T-helper 1 cell treated with Interleukin-12 subunit alpha and Interleukin-12 subunit beta and Interleukin-4 antibody, amounts not matched to agents 30 μg/mL and 1 μg/mL, for 36 hours (primary cell): Measurements from ENCODE around the gene DGKD.

Source experiments
- H3K27ac Mint-ChIP-seq: one replicate; pipeline ENCODE4 v1.8.0; 2021; ENCODE audit warnings: mild to moderate bottlenecking, mixed read lengths
- H3K27me3 Mint-ChIP-seq: one replicate; pipeline ENCODE4 v1.8.0; 2021; ENCODE audit warnings: low read depth, mixed read lengths
- H3K36me3 Mint-ChIP-seq: one replicate; pipeline ENCODE4 v1.8.0; 2021; ENCODE audit warnings: low read depth, mixed read lengths
- H3K4me1 Mint-ChIP-seq: one replicate; pipeline ENCODE4 v1.8.0; 2021; ENCODE audit warnings: low read depth, mixed read lengths
- H3K4me3 Mint-ChIP-seq: one replicate; pipeline ENCODE4 v1.8.0; 2021; ENCODE audit warnings: mild to moderate bottlenecking, moderate library complexity, mixed read lengths
- H3K9me3 Mint-ChIP-seq: one replicate; pipeline ENCODE4 v1.8.0; 2021; ENCODE audit warnings: mixed read lengths

DGKD gene

DNA sequence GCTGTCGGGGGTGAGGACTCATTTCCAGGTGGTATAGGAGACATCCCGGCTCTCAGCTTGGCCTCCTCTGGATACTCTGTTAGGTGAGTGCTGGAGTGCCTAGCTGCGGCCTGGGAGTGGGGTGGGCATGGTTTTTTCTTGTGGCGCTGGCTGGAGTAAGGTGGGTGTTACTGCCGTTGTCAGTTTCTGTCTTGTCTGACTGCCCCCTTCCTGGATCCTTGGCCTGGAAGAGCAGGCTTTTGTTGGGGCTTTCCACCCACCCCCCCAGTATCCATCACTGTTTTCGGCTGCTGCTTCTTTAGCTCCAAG, 69.2 kb downstream of the DGKD start:
- Mint-ChIP-seq H3K36me3 (peaks cover 40% of the 10 kb centered on the region), H3K9me3 (peaks cover 14% of the 10 kb centered on the region), H3K4me3 (no peak overlapping the region), H3K27me3 (peaks cover 4% of the 10 kb centered on the region), H3K4me1 (peaks cover 77% of the 10 kb centered on the region), H3K27ac (peak overlapping the region; percentile 91)

DNA sequence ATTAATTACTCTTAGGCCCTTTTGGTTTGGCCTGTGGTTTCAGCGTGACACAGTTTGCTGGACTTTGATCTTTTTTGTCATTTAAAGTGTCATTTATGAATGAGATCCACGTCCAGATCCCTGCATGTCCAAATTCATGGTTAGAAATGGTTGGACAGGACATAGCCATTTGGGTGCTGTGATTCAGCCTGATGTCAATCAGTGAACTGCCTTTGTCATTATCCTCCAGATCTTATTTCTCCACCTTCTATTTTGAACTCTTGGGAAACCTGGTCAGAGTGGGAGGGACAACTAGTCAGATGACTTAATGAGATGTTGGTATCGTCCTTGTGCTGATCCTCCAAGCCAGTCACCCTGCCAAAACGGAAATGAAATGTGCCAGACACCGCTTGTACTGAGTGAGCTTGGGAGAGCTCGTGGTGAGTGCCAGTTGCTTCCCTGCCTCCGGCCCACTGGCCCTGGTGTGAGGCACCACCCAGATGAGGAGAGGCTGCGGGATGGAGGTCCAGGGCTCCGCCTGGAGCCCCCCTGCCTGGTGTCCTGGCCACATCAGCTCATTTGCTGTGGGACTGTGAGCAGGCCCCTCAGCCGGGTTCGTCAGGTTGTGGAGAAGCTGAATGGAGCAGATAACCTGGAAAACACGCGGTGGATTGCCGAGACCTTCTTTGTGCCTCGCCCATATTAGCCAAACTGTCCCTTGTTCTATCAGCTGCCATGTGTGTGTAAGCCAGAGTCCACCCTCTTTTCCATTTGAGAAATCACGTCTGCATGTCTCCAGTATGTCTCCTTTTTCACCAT, 70.1 kb downstream of the DGKD start:
- Mint-ChIP-seq H3K36me3 (peaks cover 45% of the 10 kb centered on the region), H3K4me1 (peaks cover 73% of the 10 kb centered on the region), H3K27ac (peak overlapping the region; percentile 21), H3K27me3 (peaks cover 4% of the 10 kb centered on the region), H3K9me3 (peaks cover 14% of the 10 kb centered on the region), H3K4me3 (no peak overlapping the region)

DNA sequence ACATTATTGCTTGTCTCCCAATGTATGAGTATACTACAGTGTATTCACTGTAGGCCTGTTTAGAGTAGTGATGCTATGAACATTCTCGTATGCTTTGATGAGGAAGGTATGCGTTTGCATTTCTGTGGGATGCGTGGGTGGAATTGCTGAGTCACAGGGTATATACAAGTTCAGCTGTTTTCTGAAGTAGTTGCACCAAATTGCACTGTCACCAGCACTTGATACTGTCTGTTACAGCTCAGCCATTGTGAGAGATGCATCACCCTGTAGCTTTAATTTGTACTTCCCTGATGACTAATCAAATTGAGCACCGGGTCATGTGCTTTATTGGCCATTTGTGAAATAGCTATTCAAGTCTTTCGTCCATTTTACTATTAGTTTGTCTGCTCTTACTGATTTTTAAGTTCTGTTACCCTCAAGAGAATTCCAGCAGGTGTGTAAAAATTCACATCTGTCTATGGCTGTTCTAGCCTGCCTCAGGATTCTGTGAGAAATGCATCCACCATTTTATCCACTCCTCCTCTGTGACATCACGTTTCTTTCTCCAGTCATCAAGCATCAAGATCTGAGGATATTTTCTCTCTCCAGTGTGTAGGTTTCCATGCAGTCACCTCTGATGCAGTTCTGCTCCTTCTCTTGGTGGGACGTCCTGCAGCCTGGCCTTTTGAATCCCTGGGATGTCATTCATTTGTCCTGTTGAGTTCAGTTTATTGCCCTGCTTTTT, 72.5 kb downstream of the DGKD start:
- H3K4me1 Mint-ChIP-seq, result peaks cover 59% of the 10 kb centered on the region
- no peak overlapping the region for H3K4me3 Mint-ChIP-seq
- H3K27me3 Mint-ChIP-seq, result no peaks in the 10 kb centered on the region
- peaks cover 14% of the 10 kb centered on the region for H3K9me3 Mint-ChIP-seq
- peak overlapping the region; percentile 43 for H3K27ac Mint-ChIP-seq
- H3K36me3 Mint-ChIP-seq, result peaks cover 41% of the 10 kb centered on the region

DNA sequence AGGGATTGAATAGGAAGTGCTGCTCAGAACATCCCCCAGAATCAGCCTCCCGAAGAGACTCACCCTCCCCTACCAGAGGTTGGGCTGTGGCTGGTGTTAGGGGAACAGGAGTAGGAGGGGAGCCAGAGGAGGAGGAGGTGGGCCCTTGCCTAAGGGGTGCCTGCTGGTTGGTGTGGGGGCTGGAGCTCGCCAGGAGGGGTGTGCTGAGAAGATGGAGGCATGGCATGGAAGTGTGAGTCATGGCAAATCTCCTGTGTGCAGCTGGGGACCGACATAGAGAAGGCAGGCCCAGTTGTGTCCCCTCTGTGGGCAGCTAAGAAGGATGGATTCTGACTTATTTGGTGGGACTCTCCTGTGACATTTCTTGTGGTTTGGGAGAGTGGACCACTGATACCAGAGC, 73.7 kb downstream of the DGKD start:
- Mint-ChIP-seq H3K27me3 (no peaks in the 10 kb centered on the region), H3K36me3 (peaks cover 44% of the 10 kb centered on the region), H3K4me3 (no peak overlapping the region), H3K9me3 (peaks cover 14% of the 10 kb centered on the region), H3K4me1 (peaks cover 50% of the 10 kb centered on the region), H3K27ac (no peak overlapping the region)

DNA sequence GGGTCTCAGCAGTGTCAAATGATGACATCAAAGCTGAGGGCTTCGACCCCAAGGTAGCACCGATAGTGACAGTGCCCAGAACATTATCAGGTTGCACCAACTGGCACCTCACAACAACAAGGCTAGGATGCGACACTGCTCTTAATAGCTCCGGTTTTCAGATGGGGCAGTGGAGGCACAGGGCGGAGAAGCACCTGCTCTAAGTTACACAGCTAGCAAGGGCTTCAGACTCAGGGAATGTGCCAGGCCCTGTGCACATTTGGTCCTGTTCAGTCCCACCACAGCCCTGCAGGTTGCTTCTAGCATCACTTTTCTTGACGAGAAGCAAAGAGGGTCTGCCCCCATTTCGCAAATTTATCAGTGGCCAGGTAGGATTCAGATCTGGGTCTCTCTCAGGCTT, 74.1 kb downstream of the DGKD start:
- Mint-ChIP-seq H3K27ac (no peak overlapping the region), H3K36me3 (peaks cover 41% of the 10 kb centered on the region), H3K9me3 (peaks cover 14% of the 10 kb centered on the region), H3K4me1 (peaks cover 47% of the 10 kb centered on the region), H3K4me3 (no peak overlapping the region), H3K27me3 (no peaks in the 10 kb centered on the region)

DNA sequence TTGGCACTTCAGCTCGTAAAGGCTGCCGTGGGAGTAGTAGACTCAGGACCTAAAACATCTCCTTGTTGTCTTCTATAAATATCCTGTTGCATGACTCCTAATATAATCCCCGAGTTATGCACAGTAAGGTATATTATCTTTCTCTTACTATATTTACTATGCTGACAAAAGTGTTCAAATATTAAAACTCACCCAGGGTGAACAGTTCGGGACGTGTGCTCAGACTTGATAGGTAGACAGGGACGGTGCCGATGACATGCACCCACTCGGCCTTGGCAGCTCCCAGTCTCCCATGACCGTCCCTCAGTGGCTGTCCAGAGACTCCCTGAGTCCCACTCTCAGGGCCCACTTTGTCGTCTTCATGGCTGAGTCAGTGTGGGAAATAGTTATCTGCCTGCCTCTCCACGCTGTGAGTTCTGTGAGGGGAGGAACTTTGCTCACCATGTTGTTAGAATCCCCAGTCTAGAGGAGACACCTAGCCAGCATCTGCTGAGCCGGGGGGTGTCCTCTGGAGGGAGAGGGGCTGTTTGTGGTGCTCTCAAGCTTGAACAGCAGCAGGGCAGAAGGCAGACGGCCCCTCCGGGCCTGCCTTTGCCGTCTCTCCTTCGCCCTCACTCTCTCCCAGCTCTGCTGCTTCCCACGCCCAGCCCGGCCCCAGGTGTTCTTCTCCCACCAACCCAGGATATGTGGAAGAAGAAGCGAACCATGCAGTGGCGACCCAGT, 75.0 kb downstream of the DGKD start:
- H3K27ac Mint-ChIP-seq, result no peak overlapping the region
- peaks cover 35% of the 10 kb centered on the region for H3K36me3 Mint-ChIP-seq
- H3K9me3 Mint-ChIP-seq, result peaks cover 14% of the 10 kb centered on the region
- peaks cover 40% of the 10 kb centered on the region for H3K4me1 Mint-ChIP-seq
- H3K4me3 Mint-ChIP-seq, result no peak overlapping the region
- no peaks in the 10 kb centered on the region for H3K27me3 Mint-ChIP-seq

DNA sequence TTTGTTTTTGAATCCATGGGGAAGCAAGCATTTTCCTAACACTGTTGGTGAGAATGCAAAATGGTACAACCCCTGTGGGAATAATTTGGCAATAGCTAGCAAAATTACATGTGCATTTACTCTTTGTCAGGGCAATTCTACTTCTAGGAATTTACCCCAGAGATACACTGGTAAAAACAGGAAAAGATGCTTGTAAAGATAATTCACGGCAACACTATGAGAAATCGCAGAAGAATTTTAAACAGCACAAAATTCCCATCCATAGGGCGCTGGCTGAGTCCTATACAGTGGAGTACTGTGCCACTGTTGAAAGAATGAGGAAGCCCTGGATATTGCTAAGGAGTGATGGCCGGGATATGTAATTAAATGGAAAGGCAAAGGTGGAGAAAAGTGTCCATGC, 75.8 kb downstream of the DGKD start:
- no peak overlapping the region for H3K27ac Mint-ChIP-seq
- H3K27me3 Mint-ChIP-seq, result no peaks in the 10 kb centered on the region
- H3K9me3 Mint-ChIP-seq, result peaks cover 14% of the 10 kb centered on the region
- peaks cover 37% of the 10 kb centered on the region for H3K36me3 Mint-ChIP-seq
- no peak overlapping the region for H3K4me3 Mint-ChIP-seq
- peaks cover 39% of the 10 kb centered on the region for H3K4me1 Mint-ChIP-seq

DNA sequence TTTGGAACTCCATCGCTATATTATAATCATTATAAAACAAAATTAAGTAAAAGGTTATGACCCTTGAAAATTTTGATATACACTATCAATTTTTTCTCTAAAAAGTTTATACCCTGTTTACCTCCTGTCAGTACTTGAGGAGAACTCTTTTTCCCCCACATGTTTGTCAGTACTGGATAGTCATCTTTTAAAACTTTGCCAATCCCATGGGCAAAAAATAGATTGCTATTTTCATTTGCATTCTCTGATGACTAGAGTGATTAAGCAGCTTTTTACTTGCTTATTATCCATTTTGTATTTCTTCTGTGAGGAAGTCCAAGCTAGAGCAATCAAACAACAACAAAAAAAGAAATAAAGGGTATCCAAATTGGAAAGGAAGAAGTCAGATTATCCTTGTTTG, 76.4 kb downstream of the DGKD start:
- H3K27ac Mint-ChIP-seq, result no peak overlapping the region
- no peaks in the 10 kb centered on the region for H3K27me3 Mint-ChIP-seq
- H3K4me1 Mint-ChIP-seq, result peaks cover 37% of the 10 kb centered on the region
- H3K36me3 Mint-ChIP-seq, result peaks cover 34% of the 10 kb centered on the region
- peaks cover 12% of the 10 kb centered on the region for H3K9me3 Mint-ChIP-seq
- H3K4me3 Mint-ChIP-seq, result no peak overlapping the region

DNA sequence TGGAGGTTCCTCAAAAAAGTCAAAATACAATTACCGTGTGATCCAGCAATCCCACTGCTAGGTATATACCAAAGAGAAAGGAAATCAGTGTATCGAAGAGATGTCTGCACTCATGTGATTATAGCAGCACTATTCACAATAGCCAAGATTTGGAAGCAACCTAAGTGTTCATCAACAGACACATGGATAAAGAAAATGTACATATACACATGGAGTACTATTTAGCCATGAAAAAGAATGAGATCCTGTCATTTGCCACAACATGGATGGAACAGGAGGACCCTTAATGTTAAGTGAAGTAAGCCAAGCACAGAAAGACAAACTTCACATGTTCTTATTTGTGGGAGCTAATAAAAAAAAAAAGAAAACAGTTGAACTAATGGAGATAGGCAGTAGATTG, 78.7 kb downstream of the DGKD start:
- no peak overlapping the region for H3K4me3 Mint-ChIP-seq
- peaks cover 22% of the 10 kb centered on the region for H3K4me1 Mint-ChIP-seq
- no peak overlapping the region for H3K27ac Mint-ChIP-seq
- H3K9me3 Mint-ChIP-seq, result no peaks in the 10 kb centered on the region
- H3K27me3 Mint-ChIP-seq, result no peaks in the 10 kb centered on the region
- peaks cover 21% of the 10 kb centered on the region for H3K36me3 Mint-ChIP-seq

DNA sequence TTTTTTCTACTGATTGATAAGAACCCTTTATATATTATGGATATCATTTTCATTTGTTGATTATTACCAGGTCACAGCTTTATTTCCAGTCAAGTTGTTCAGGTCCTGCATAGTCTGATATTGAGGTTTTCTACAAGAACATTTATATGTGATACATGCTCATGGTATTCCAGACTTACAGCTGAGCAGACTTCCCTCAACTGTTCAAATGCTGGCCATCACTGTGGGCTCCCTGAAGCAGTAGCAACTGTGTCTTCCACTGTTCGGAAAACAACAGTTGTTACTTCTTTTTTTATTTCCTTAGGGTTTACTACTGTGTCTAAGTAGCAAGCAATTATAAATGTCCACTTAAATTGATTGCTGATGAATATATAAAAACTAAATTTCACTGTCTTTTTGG, 79.5 kb downstream of the DGKD start:
- Mint-ChIP-seq H3K4me3 (no peak overlapping the region), H3K4me1 (peaks cover 20% of the 10 kb centered on the region), H3K27ac (no peak overlapping the region), H3K36me3 (peaks cover 23% of the 10 kb centered on the region), H3K27me3 (no peaks in the 10 kb centered on the region), H3K9me3 (no peaks in the 10 kb centered on the region)

DNA sequence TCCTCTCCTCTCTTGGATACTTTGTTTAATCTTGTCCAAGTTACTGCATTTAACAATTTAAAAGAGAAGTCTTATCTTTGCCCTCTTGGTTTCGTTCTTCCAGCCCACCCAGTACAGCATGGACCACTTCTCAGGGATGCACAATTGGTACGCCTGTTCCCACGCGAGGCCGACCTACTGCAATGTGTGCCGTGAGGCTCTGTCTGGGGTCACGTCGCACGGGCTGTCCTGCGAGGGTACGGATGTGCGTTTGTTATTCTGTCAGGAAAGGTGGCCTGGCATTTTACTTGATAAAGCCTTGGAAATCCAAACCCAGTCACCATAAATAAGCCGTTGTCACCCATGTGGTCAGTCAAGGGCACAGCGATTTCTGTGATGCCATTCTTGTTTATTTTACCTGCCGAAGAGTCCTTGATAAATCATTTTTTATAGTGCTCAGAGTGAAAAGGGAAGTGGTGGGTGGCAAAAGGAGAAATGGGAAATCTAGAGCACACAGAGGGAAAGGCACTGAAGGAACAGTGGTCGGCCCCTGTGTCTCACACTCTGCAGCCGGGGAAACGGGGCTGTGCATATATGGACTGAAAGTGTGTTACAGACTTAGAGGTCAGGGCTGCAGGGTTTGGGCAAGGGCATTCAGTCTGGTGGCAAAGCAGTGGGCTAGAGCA, 80.5 kb downstream of the DGKD start:
- Mint-ChIP-seq H3K36me3 (peaks cover 25% of the 10 kb centered on the region), H3K4me1 (peaks cover 12% of the 10 kb centered on the region), H3K27ac (no peak overlapping the region), H3K4me3 (no peak overlapping the region), H3K9me3 (no peaks in the 10 kb centered on the region), H3K27me3 (no peaks in the 10 kb centered on the region)

DNA sequence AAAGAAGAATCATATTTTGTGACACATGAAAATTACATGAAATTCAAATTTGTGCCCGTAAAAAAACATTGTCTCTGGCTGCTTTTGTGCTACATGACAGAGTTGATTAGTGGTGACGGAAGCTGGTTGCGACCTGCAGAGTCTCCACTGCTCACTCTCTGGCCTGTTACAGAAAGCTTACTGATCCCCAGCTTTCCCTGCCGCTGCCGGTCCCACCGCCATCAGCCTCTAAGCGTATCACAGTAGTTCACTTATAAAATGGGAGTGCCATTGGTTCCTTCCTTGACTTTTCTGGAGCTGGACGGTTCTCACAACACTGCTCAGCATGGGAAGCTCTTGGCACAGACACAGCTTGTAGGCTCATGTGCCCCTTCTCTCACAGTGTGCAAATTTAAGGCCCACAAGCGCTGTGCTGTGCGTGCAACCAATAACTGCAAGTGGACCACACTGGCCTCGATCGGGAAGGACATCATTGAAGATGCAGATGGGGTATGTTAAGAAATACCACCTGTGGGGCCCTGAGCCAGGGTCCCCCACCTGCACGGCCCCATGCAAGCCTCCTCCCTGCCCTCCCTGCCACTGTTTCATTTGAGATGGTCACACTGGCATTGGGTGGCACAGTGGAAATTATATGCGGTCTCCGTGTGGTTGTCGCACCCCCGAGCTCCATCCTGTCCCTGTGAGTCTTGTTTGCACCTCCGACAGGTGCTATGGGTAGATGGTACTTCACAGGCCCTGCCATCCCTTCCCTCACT, 81.3 kb downstream of the DGKD start:
- H3K4me3 Mint-ChIP-seq, result no peak overlapping the region
- no peak overlapping the region for H3K27ac Mint-ChIP-seq
- no peaks in the 10 kb centered on the region for H3K9me3 Mint-ChIP-seq
- H3K27me3 Mint-ChIP-seq, result no peaks in the 10 kb centered on the region
- peaks cover 26% of the 10 kb centered on the region for H3K36me3 Mint-ChIP-seq
- peaks cover 6% of the 10 kb centered on the region for H3K4me1 Mint-ChIP-seq

DNA sequence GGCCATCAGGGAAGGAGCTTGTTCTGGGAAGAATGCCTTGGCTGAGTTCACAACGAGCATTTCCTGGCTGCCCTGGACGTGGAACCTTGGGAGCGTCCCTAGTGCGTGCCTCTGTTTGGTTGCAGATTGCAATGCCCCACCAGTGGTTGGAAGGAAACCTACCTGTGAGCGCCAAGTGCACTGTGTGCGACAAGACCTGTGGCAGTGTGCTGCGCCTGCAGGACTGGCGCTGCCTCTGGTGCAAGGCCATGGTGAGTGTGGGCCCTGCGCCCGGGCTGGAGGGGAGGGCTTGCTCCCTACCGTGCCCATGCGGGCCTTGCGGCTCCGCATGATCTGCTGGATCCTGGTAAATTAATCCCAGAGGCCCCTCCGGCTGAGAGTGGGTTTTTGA, 81.9 kb downstream of the DGKD start:
- Mint-ChIP-seq H3K36me3 (peaks cover 30% of the 10 kb centered on the region), H3K4me3 (no peak overlapping the region), H3K27me3 (no peaks in the 10 kb centered on the region), H3K9me3 (no peaks in the 10 kb centered on the region), H3K27ac (no peak overlapping the region), H3K4me1 (peaks cover 6% of the 10 kb centered on the region)
